GM12878 (cell line): ENCODE measurements around the gene PLD5. TPM values are rescaled to one million over a fixed set of nuclear protein-coding genes. Genes with fewer than 3 reads are reported as not detected.

Source experiments
- ATAC-seq: fragments of 200-7000 bp; cut with Tn5 transposase; 3 replicates; pipeline ENCODE4 v1.9.1; 2020; ENCODE audit warnings: mild to moderate bottlenecking, moderate library complexity
- BruUV-seq: library from RNA; stranded (reverse); fragments of 400-500 nt; replicated peaks from 2 replicates; lab custom pipeline; 2021; lab: Mats Ljungman, UMichigan
- CTCF ChIA-PET: fragments of 300-600 bp; sonication (Branson Sonifier 250); formaldehyde crosslinking; extraction: SDS; loops from one replicate; lab custom pipeline; 2021; ENCODE audit warnings: inconsistent platforms; lab: Yijun Ruan, JAX
- POLR2A ChIA-PET: fragments of 350-600 bp; formaldehyde crosslinking; extraction: SDS; loops from one replicate; lab custom pipeline; 2021; ENCODE audit warnings: inconsistent platforms; lab: Charles Lee
- RAD21 ChIA-PET: fragments of 300-600 bp; sonication (Branson Sonifier 250); formaldehyde crosslinking; loops from one replicate; lab custom pipeline; 2023; ENCODE audit warnings: antibody characterized with exemption; ENCODE audit not compliant: unreplicated experiment; lab: Charles Lee
- SMC1A ChIA-PET: fragments of 300-600 bp; sonication (Branson Sonifier 250); formaldehyde crosslinking; loops from one replicate; lab custom pipeline; 2023; ENCODE audit not compliant: unreplicated experiment, uncharacterized antibody; lab: Charles Lee
- DNase-seq: peaks from one replicate; pipeline ENCODE4 v3.0.0-alpha.2; 2011; ENCODE audit warnings: low read depth, low spot score
- FAIRE-seq: peaks from 3 replicates; lab custom pipeline; 2011; peaks lifted over from hg19 to GRCh38; lab: Jason Lieb, UNC
- H2AFZ ChIP-seq: 2 replicates; pipeline ENCODE4 v1.6.0; 2011; ENCODE audit warnings: low read depth, low read length, control low read depth; ENCODE audit not compliant: control insufficient read depth
- H3K27ac ChIP-seq: 2 replicates; pipeline ENCODE4 v1.5.1; 2011; ENCODE audit warnings: control low read depth; ENCODE audit not compliant: control insufficient read depth, insufficient read depth
- H3K27me3 ChIP-seq, 2 experiments: replicated peaks in 1 of 2; 2 replicates each; pipeline versions ENCODE4 v1.6.0 to v1.6.1; 2011; ENCODE audit warnings: low read length in 1 of 2; ENCODE audit not compliant: control insufficient read depth in 2 of 2, insufficient read depth in 2 of 2
- H3K36me3 ChIP-seq, 2 experiments: 2 replicates each; pipeline ENCODE4 v1.5.1; 2011; ENCODE audit warnings: low read length in 1 of 2; ENCODE audit not compliant: control insufficient read depth in 2 of 2, insufficient read depth in 2 of 2
- H3K4me1 ChIP-seq: 2 replicates; pipeline ENCODE4 v1.6.1; 2011; ENCODE audit warnings: mild to moderate bottlenecking, low read length, moderate library complexity, mixed read lengths; ENCODE audit not compliant: control insufficient read depth, insufficient read depth
- H3K4me2 ChIP-seq: 2 replicates; pipeline ENCODE4 v1.6.0; 2011; ENCODE audit warnings: control low read depth; ENCODE audit not compliant: control insufficient read depth, insufficient read depth
- H3K4me3 ChIP-seq: fragments of 200-600 bp; sonication (generic); 2 replicates; pipeline ENCODE4 v1.5.1; 2016
- H3K79me2 ChIP-seq: 2 replicates; pipeline ENCODE4 v1.6.0; 2011; ENCODE audit warnings: low read length; ENCODE audit not compliant: control insufficient read depth, insufficient read depth
- H3K9ac ChIP-seq: 2 replicates; pipeline ENCODE4 v1.8.0; 2011; ENCODE audit warnings: low read length, control low read depth, mixed read lengths; ENCODE audit not compliant: control insufficient read depth, insufficient read depth
- H3K9me3 ChIP-seq: replicated peaks from 3 replicates; pipeline ENCODE4 v1.5.1; 2011; ENCODE audit warnings: mild to moderate bottlenecking, low read length; ENCODE audit not compliant: control insufficient read depth, insufficient read depth
- H4K20me1 ChIP-seq: 2 replicates; pipeline ENCODE4 v1.6.0; 2011; ENCODE audit not compliant: control insufficient read depth, insufficient read depth
- HDGF ChIP-seq: fragments of 450-650 bp; IDR thresholded peaks from 2 replicates; pipeline ENCODE4 v1.6.1; 2016; ENCODE audit warnings: antibody characterized with exemption
- IKZF1 ChIP-seq: fragments of 450-650 bp; conservative IDR thresholded peaks from 2 replicates; pipeline ENCODE4 v1.6.1; 2017; ENCODE audit warnings: antibody characterized with exemption, mild to moderate bottlenecking
- NR2F1 ChIP-seq: fragments of 450-650 bp; conservative IDR thresholded peaks from 2 replicates; pipeline ENCODE4 v1.6.1; 2017; ENCODE audit warnings: mild to moderate bottlenecking
- SREBF2 ChIP-seq: IDR thresholded peaks from 2 replicates; pipeline ENCODE4 v1.6.1; 2012; ENCODE audit warnings: mild to moderate bottlenecking, low read length
- WRNIP1 ChIP-seq: IDR thresholded peaks from 2 replicates; pipeline ENCODE4 v1.6.1; 2011; ENCODE audit warnings: low read depth, low read length, improper control_type of control experiment, borderline replicate concordance
- WGBS: methylation state at CpG from one replicate; pipeline ENCODE4 v1.1.6; 2016; ENCODE audit warnings: low lambda C conversion rate; ENCODE audit not compliant: insufficient replicate concordance, insufficient coverage; ENCODE audit errors: missing lambda C conversion rate; 5-methylcytosine and 5-hydroxymethylcytosine counted together
- in situ Hi-C: fragments of 300-500 bp; cut with MboI; formaldehyde crosslinking; loops from 9 replicates; pipeline ENCODE4 v1.14.3; 2018; ENCODE audit warnings: mixed read lengths
- intact Hi-C: fragments of 100-400 bp; cut with micrococcal nuclease; formaldehyde crosslinking; loops from one replicate; pipeline ENCODE4 v1.14.2; 2022; ENCODE audit not compliant: unreplicated experiment
- polyA plus RNA-seq, 11 experiments: library from polyadenylated mRNA; depleted of rRNA in 4 of 11; unstranded in 6 of 11; stranded (reverse) in 5 of 11; fragments of >200 nt; fragmentation: Nextera tagmentation in 4 of 11; fragmentation: Illumina TruSeq in 1 of 11; extraction: Ambion mirVana in 4 of 11; extraction: Trizol in 1 of 11; gene quantifications; 1 replicate in 1 of 11; 2 replicates in 10 of 11; pipeline versions ENCODE4 v1.2.1 to v1.2.3, GENCODE V29; 2011 to 2016; ENCODE audit warnings: inconsistent platforms in 2 of 11, missing spikeins in 2 of 11, low read depth in 1 of 11
- total RNA-seq, 4 experiments: library from RNA; depleted of rRNA in 3 of 4; stranded (reverse); fragments of >200 nt in 3 of 4; fragmentation: Illumina TruSeq in 1 of 4; extraction: Trizol in 1 of 4; gene quantifications; 2 replicates each; pipeline versions ENCODE4 v1.2.1 to v1.2.3, GENCODE V29; 2013 to 2021
- TF ChIP-seq, protein P1 (sequence below): fragments of 450-650 bp; IDR thresholded peaks from 2 replicates; pipeline ENCODE4 v1.6.1; 2014; ENCODE audit warnings: mild to moderate bottlenecking
- TF ChIP-seq, protein P2 (sequence below): fragments of 150-350 bp; IDR thresholded peaks from 2 replicates; pipeline ENCODE4 v1.6.1; 2016; ENCODE audit warnings: low read depth, low read length

The PLD5 gene
- total and polyA plus RNA-seq, 10 of the 15 experiments (the other 5 are each of a cell fraction or from before 2014, with no cell fraction given): not detected

DNA sequence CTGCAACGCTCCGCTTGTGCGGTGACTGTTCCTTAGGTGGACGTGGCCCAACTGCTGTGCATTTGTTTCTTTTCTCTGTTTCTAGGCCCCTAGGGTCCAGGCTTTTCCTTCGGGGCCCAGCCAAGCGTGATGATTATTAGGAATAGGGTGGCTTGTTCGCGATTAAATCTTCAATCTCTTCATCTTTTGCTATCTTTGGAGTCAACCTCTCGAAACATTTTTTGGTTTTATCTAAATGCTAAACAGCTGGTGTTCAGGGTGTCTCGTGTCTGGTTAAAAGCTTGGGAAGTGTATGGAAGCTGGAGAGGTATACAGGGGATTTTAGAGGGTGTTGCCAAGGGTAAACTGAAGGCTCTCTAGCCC, 844 bp upstream of the PLD5 start:
- H3K4me2 ChIP-seq: no peak overlapping the region

More for the DNA sequence above, 844 bp upstream of the PLD5 start:
- Histone ChIP-seq H3K79me2 (no peaks in the 10 kb centered on the region), H3K9ac (no peak overlapping the region), H4K20me1 (no peaks in the 10 kb centered on the region), H3K27me3 (peaks cover 5 to 12% of the 10 kb centered on the region in 2 experiments), H3K4me1 (no peaks in the 10 kb centered on the region), H3K36me3 (no peaks in the 10 kb centered on the region), H2AFZ (no peak overlapping the region), H3K27ac (no peak overlapping the region), H3K9me3 (no peaks in the 10 kb centered on the region), H3K4me3 (no peak overlapping the region)
- intact Hi-C loops: no loop called here
- TF ChIP-seq, protein P1, sequence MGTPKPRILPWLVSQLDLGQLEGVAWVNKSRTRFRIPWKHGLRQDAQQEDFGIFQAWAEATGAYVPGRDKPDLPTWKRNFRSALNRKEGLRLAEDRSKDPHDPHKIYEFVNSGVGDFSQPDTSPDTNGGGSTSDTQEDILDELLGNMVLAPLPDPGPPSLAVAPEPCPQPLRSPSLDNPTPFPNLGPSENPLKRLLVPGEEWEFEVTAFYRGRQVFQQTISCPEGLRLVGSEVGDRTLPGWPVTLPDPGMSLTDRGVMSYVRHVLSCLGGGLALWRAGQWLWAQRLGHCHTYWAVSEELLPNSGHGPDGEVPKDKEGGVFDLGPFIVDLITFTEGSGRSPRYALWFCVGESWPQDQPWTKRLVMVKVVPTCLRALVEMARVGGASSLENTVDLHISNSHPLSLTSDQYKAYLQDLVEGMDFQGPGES: no peak
- TF ChIP-seq WRNIP1 (no peak), SREBF2 (no peak), HDGF (no peak), NR2F1 (no peak), IKZF1 (no peak)
- TF ChIP-seq, protein P2, sequence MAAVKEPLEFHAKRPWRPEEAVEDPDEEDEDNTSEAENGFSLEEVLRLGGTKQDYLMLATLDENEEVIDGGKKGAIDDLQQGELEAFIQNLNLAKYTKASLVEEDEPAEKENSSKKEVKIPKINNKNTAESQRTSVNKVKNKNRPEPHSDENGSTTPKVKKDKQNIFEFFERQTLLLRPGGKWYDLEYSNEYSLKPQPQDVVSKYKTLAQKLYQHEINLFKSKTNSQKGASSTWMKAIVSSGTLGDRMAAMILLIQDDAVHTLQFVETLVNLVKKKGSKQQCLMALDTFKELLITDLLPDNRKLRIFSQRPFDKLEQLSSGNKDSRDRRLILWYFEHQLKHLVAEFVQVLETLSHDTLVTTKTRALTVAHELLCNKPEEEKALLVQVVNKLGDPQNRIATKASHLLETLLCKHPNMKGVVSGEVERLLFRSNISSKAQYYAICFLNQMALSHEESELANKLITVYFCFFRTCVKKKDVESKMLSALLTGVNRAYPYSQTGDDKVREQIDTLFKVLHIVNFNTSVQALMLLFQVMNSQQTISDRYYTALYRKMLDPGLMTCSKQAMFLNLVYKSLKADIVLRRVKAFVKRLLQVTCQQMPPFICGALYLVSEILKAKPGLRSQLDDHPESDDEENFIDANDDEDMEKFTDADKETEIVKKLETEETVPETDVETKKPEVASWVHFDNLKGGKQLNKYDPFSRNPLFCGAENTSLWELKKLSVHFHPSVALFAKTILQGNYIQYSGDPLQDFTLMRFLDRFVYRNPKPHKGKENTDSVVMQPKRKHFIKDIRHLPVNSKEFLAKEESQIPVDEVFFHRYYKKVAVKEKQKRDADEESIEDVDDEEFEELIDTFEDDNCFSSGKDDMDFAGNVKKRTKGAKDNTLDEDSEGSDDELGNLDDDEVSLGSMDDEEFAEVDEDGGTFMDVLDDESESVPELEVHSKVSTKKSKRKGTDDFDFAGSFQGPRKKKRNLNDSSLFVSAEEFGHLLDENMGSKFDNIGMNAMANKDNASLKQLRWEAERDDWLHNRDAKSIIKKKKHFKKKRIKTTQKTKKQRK: no peak
- ChIA-PET POLR2A (no interaction called here), RAD21 (no interaction called here), SMC1A (no interaction called here), CTCF (no interaction called here)
- ATAC-seq (no peak), DNase-seq (no peak), FAIRE-seq (no peak)
- no TSS peak for BruUV-seq
- in situ Hi-C loops: no loop called here
- WGBS: 13% methylated on average over 10 of the region's 10 CpGs
